ENCODE results near the gene TRAPPC14. TPM values are rescaled to one million over a fixed set of nuclear protein-coding genes. Genes with fewer than 3 reads are reported as not detected.

The TRAPPC14 gene
- total and polyA plus RNA-seq, 2 donors from 2014 or later: 14.8 to 27.1 TPM

DNA sequence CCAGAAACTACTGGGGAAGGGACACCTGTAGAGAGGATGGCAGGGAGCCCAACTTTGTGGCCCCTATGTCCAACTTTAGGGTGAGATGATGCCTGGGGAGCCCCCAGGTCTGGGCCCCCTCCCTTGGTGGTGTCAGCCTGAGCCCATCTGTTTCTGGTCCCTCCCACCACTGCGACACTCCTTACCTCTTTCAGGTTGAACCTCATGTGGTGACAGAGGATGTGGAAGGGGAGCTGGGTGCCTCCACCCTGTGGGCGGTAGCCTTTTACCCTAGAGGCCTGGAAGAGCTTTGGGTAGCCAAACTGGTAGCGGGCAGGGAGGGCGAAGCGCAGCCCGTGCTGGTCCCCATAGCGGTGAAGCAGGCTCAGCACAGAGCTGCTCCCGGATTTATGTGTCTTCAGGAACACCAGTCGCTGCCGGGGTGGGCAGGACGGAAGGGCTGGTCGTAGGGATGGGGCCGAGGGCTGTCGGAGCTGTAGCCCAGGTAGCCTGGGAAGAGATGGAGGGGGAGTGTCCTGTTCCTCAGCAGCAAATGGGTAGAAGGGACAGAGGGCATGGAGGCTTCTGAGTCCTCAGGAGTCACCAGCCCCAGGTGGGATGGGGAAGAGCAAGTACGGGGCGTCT, 7.9 kb upstream of the TRAPPC14 start:
- peak in 1 of 5 donors; percentile 55 for DNase-seq
- Histone ChIP-seq H3K9me3 (ENCODE audit: control insufficient read depth in 2 of 3, insufficient read depth in 1 of 3, low read length in 3 of 3) (no peaks in the 10 kb centered on the region), H3K27ac (ENCODE audit: low read depth in 2 of 2, low read length in 2 of 2) (no peak overlapping the region), H3K4me3 (ENCODE audit: low read length in 3 of 3) (no peak overlapping the region), H3K36me3 (ENCODE audit: control insufficient read depth in 2 of 3, insufficient read depth in 3 of 3, low read length in 3 of 3) (no peaks in the 10 kb centered on the region), H3K27me3 (ENCODE audit: control insufficient read depth, insufficient read depth, low read length) (no peaks in the 10 kb centered on the region), H3K4me1 (ENCODE audit: control insufficient read depth in 2 of 3, insufficient read depth in 2 of 3, low read depth in 1 of 3, low read length in 3 of 3) (peaks cover 0 to 5% (median 3%) of the 10 kb centered on the region in 3 donors), H3K9ac (ENCODE audit: low read length in 3 of 3) (no peak overlapping the region)
- intact Hi-C loops (cut with DNase I): no loop called here
- no peak for FAIRE-seq
- TF ChIP-seq, protein P1, sequence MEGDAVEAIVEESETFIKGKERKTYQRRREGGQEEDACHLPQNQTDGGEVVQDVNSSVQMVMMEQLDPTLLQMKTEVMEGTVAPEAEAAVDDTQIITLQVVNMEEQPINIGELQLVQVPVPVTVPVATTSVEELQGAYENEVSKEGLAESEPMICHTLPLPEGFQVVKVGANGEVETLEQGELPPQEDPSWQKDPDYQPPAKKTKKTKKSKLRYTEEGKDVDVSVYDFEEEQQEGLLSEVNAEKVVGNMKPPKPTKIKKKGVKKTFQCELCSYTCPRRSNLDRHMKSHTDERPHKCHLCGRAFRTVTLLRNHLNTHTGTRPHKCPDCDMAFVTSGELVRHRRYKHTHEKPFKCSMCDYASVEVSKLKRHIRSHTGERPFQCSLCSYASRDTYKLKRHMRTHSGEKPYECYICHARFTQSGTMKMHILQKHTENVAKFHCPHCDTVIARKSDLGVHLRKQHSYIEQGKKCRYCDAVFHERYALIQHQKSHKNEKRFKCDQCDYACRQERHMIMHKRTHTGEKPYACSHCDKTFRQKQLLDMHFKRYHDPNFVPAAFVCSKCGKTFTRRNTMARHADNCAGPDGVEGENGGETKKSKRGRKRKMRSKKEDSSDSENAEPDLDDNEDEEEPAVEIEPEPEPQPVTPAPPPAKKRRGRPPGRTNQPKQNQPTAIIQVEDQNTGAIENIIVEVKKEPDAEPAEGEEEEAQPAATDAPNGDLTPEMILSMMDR (IDR thresholded peaks at IDR 0.05; ENCODE audit: borderline replicate concordance, extremely low read depth, insufficient read depth): no peak

DNA sequence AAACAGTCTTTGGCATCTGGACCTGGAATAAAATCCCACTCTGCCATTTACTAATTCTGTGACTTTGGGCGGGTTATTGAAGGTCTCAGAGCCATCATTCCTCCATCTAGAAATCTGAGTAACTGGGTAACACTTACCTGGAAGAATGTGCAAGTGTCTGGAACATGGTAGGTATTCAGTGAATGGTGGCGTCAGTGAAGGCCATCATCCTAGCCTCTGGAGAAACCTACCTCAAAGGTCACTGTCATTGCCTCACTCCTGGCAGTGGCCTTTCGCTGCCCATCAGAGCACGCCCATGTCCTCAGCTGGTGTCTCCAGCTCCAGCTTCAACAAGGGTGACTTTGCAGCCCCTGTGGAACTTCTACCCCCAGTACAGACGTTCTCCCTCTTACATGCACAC, 5.3 kb upstream of the TRAPPC14 start:
- DNase-seq (peak in 1 of 5 donors; percentile 29), FAIRE-seq (no peak)
- Histone ChIP-seq H3K27me3 (ENCODE audit: control insufficient read depth, insufficient read depth, low read length) (no peaks in the 10 kb centered on the region), H3K9me3 (ENCODE audit: control insufficient read depth in 2 of 3, insufficient read depth in 1 of 3, low read length in 3 of 3) (no peaks in the 10 kb centered on the region), H3K9ac (ENCODE audit: low read length in 3 of 3) (no peak overlapping the region), H3K27ac (ENCODE audit: low read depth in 2 of 2, low read length in 2 of 2) (no peak overlapping the region), H3K4me1 (ENCODE audit: control insufficient read depth in 2 of 3, insufficient read depth in 2 of 3, low read depth in 1 of 3, low read length in 3 of 3) (peaks cover 0 to 6% (median 5%) of the 10 kb centered on the region in 3 donors), H3K36me3 (ENCODE audit: control insufficient read depth in 2 of 3, insufficient read depth in 3 of 3, low read length in 3 of 3) (no peaks in the 10 kb centered on the region), H3K4me3 (ENCODE audit: low read length in 3 of 3) (no peak overlapping the region)
- intact Hi-C loops (cut with DNase I): no loop called here
- TF ChIP-seq, protein P1 (IDR thresholded peaks at IDR 0.05; ENCODE audit: borderline replicate concordance, extremely low read depth, insufficient read depth): no peak

DNA sequence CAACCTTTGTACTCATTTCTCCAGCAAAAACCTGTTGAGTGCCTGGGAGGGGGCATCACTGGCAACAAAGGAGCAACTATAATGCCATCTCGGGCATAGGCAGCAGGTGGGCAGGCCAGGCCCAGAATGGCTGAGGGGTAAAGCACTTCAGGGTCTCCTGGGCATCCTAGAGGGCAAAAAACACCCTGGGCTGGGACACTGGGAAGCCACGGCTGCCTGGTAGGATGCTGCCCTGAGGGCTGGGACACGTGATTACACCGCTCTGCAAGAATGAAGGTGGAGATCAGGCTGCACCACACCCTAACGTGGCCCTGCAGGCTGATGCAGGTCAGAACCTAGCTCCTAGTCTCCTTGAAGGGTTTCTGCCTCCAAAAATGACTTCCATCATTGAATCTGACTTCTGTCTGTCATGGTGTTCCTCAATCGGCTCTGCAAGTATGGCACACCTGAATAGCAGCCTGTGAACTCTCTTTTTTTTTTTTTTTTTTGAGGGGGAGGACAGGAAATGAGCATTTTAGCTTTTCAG, 4.5 kb upstream of the TRAPPC14 start:
- no peak overlapping the region for H3K4me3 ChIP-seq (ENCODE audit: low read length in 3 of 3)
- no peaks in the 10 kb centered on the region for H3K27me3 ChIP-seq (ENCODE audit: control insufficient read depth, insufficient read depth, low read length)
- FAIRE-seq (no peak), DNase-seq (no peak)
- no peaks in the 10 kb centered on the region for H3K9me3 ChIP-seq (ENCODE audit: control insufficient read depth in 2 of 3, insufficient read depth in 1 of 3, low read length in 3 of 3)
- H3K4me1 ChIP-seq (ENCODE audit: control insufficient read depth in 2 of 3, insufficient read depth in 2 of 3, low read depth in 1 of 3, low read length in 3 of 3): peaks cover 0 to 4% (median 0%) of the 10 kb centered on the region in 3 donors
- no peak overlapping the region for H3K9ac ChIP-seq (ENCODE audit: low read length in 3 of 3)
- TF ChIP-seq, protein P1 (IDR thresholded peaks at IDR 0.05; ENCODE audit: borderline replicate concordance, extremely low read depth, insufficient read depth): no peak
- intact Hi-C loops (cut with DNase I): no loop called here
- H3K36me3 ChIP-seq (ENCODE audit: control insufficient read depth in 2 of 3, insufficient read depth in 3 of 3, low read length in 3 of 3): no peaks in the 10 kb centered on the region
- H3K27ac ChIP-seq (ENCODE audit: low read depth in 2 of 2, low read length in 2 of 2): no peak overlapping the region

Measured in kidney (tissue), 14 donors.